Measurements from ENCODE around the gene UTS2.
A peak's percentile ranks its signal among the peaks of the same experiment; 100 is the strongest.

The UTS2 gene, protein sequence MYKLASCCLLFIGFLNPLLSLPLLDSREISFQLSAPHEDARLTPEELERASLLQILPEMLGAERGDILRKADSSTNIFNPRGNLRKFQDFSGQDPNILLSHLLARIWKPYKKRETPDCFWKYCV

DNA sequence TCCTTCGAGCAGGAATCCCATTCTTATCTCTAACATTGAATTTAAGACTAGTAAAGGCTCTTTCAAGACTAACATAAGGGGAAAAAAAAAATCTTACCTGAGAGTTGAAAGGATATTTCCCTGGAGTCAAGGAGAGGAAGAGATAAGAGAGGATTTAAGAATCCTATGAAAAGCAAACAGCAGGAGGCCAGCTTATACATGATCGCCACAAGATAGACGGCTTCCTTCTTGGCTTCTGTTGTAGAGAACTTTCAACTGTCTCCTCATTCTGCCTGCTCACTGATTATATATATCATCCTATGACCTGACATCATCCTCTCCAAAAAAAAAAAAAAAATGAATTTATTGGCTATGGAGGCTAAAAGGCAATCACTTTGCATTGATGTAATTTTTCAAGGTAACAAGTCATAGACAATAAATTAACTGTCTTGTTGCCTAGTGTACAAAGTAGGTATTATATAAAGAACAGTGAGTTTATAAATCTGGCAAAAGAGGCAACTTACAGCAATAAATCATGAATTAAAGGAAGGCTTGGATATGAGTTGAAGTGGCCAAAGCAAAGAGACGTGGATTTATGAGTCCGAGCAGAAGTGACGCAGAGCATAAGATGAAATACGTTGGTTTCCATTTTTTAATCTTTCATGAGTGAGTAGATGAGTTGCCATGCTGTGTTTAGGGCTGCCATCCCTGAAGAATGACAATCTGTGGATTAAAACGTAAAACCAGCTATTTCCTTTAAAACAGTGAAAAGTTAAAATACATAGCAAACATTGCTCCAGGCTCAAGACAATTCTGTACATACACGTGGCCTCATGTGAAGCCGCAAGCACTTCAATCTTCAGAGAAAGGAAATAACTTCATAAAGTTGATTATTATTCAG, at the start of gene UTS2:
Gene UTS2, minus strand, starts transcription at position 262 of the 880 bp plus-strand sequence. Its CDS starts 62 bp downstream, at position 200.
- DNase-seq, result no peak

DNA sequence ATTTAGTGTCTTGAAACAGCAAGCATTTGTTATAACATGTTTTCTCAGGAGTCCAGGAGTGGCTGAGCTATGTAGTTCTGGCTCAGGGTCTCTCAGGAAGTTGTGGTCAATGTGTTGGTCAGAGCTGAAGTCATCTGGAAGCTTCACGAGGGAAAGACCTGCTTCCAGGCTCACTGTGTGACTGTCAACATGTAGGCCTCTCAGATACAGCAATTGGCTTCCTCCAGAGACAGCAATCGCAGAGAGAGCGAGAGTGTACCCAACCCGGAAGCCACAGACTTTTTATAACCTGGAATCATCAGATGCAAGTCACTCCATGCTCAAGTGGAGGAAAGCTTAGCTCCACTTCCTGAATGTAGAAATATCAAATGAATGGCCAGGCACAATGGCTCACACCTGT, 46.9 kb upstream of the UTS2 start:
- DNase-seq, result no peak

DNA sequence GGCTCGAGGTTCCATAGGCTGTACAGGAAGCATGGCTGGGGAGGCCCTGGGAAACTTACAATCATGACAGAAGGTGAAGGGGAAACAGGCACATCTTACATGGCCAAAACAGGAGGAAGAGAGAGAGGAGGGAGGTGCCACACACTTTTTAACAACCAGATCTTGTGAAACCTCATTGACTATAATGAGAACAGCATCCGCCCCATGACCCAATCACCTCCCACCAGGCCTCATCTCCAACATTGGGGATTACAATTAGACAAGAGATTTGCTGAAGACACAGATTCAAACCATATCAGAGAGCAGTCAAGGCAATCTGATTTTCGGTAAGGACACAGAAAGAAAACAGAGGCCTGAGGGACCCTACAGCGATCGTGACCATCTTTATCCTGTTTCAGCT, 46.1 kb upstream of the UTS2 start:
- DNase-seq, result no peak

DNA sequence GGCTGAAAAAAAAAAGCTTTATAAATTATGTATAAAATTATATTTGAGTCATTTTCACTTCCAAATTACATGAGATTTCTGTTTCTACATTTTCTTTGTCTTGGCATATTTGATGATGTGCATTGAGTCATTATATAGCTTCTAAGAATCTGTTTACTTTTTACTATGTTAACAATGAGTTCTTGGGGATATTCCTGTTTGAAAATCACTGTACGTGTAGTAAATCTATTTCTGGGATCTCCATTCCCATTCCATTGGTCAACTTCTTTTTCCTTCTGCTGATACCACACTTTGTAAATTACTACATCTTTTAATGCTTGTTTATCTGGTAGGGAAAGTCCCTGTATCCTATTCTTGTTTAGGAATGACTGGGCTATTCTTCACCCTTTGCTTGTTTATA, 44.1 kb upstream of the UTS2 start:
- no peak for DNase-seq

DNA sequence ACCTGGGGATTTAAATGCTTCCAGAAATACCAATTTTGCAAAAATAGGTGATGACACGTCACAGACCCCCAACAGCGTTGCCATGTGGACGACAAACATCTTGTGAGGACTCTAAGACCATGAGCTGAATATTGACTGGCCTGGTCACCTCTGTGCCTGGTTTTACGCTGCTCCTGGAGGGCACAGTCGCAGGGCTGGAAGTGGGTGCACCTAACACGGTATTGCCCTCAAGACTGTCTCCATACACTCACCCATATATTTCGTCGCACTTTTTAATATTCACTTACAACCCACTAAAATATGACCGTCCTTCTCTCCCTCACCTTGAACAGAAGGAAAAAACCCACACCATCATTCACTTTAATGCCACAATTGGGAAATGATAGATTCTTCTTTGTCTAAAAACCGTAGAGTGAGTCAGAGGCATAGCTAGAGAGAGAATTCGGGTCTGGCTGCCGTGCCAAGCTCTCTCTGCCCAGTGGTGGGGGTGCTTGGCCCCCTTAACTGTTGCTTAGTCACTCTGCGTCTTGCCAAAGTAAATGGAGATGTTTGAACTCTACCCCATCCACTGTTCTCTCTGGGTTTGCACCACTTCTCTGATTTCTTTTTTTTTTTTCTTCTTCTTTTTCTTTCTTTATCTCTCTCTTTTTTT, 40.8 kb upstream of the UTS2 start:
- DNase-seq, result no peak

DNA sequence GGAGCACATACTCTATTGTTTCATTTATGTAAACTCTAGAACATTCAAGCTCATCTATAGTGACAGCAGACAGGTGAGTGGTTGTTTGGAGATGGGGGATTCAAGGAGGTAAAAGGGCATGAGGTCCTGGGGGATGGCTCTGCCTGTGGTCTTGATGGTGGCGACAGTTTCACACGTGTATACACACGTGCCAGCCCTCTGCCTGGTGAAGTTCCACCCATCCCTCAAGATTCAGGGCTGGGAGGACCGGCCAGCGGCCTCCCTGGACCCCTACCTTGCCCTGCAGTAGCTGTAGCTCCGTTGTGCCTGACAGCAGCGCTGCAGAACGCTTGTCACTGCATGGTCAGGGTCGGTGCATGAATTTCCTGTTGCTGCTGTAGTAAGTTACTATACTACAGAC, 38.9 kb upstream of the UTS2 start:
- no peak for DNase-seq

DNA sequence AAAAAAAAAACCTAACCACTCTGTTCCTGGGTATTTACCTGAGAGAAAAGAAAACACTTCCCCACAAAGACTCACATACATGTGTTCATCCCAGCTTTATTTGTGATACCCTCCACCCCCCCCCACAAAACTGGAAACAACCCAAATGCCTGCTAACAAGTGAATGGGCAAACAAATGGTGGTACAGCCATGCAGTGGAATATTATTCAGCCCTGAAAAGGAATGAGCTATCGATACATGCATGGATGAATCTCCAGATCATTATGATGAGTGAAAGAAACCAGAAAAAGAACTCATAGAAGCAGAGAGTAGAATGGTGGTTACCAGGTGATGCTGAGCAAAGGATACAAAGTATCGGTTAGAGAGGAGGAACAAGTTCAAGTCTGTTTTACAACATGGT, 38.0 kb upstream of the UTS2 start:
- no peak for DNase-seq

DNA sequence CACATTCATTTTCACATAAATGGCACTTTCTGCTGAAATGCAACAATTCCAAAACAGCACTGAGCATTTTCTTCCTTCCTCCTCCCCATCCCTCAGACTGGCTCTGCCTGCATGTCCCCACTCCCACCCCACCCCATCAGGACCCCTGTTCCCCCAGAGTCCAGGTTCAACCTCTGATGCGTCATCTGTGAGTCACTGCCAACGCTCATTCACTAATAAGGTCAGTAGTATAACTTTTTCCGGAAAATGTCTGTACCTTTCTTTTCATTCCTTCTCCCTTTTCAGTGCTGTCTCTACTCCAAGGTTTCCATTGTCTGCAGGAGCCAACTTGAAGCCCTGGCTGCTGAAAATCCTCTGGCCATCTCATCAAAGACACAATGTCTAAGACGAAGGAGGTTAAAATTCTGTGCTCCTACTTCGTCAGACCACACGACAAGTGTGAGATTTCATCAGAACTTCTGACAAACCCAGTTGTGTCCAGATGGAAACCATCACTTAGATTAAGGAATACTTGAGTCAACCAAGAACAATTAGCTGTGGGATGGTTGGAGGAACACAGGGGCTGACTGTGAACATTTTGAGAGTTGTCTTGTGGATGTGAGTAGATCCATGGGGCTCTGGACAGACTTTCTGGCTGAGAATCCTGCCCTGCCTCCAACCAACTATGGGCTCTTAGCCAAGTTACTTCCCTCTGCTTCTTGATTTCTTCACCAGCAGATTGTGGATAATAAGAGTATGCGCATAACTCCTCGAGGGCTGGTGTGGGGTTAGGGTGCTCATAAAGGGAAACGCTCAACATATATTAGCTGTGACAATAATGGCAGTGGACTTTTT, 35.6 kb upstream of the UTS2 start:
- DNase-seq, result no peak

DNA sequence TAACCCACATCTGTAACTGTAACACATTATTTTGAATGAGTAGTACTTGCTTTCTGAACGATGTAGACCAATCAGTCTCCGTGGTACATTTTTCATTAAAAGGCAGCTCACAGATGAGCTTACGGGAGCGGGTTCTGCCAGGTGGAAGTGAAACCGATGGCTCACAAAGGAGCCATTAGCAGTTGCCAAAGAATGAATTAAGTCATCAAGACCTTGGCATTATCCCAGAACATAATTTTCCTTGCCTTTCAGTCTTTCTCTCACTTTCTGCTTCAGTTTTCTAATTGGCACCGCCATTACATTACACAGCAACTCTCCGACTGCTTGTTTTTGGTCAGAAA, 33.5 kb upstream of the UTS2 start:
- no peak for DNase-seq

DNA sequence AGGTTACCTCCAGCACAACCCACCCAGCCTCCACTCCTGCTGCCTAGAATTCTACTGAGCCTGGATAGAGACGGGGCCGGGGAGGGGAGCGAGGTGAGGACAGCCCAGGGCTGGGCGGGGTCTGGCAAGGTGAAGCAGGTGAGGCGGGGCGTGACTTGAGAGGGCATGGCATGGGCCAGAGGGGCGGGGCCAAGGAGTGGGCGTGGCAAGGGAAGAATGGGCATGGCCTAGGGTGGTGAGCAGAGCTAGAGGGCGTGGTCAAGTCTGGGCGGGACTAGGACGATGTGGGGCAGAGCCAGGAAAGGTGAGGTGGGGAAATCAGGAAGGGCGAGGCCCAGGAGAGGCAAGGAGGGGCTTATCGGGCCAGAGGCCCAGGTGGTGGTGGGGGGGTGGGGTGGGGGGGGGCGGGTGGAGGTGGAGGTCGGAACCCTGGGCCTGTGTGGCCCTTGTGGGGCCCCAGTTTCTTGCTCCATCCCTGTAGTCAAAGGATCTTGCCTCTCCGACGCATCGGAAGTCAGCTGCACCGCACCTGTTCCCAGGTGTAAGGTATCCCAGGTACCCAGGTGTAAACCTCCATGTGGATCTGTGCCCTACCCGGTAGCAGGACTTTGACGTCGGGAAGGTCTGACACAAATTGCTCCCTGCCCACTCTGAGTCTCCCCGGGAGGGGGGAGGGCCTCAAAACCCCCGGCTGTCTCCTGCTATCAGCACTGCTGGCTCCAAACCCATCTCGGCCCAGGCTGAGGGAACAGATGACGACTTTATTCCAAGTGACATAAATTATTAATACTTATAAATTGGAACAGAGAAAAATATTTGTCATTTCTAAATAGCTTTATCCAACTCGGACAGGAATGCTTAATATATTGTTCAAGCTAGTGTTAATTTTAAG, 32.9 kb upstream of the UTS2 start:
- DNase-seq, result peak; percentile 9

DNA sequence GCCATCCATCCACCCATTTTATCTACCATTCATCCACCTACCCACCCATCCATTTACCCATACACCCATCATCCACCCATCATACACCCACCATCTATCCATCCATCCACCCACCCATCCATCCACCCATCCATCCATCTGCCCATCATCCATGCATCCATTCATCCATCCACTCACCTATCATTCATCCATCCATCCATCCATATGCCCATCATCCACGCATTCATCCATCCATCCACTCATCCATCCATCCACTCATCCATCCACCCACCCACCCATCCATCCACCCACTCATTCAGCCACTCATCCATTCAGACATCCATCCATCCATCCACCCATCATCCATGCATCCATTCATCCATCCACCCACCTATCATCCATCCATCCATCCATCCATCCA, 31.9 kb upstream of the UTS2 start:
- DNase-seq, result no peak

DNA sequence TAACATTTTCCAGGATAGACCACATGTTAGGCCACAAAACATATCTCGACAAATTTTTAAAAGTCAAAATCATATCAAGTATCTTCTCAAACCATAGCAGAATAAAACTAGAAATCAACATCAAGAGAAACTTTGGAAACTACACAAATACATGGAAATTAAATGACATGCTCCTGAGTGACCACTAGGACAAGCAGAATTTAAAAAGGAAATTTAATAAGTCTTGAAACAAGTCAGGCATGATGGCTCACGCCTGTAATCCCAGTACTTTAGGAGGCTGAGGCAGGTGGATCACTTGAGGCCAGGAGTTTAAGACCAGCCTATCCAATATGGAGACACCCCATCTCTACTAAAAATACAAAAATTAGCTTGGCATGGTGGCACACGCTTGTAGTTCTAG, 26.4 kb upstream of the UTS2 start:
- DNase-seq, result no peak

DNA sequence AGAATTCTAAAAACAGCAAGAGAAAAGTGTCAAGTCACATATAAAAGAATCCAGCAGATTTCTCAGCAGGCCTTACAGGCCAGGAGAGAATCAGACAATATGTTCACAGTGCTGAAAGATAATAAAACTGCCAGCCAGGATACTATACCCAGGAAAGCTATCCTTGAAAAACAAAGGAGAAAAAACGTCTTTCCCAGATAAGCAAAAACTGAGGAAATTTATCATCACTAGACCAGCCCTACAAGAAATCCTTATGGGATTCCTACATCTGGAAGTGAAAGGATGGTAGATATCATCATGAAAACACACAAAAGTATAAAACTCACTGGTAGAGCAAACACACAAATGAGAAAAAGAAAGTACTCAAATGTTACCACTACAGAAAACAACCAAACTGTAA, 25.2 kb upstream of the UTS2 start:
- no peak for DNase-seq

DNA sequence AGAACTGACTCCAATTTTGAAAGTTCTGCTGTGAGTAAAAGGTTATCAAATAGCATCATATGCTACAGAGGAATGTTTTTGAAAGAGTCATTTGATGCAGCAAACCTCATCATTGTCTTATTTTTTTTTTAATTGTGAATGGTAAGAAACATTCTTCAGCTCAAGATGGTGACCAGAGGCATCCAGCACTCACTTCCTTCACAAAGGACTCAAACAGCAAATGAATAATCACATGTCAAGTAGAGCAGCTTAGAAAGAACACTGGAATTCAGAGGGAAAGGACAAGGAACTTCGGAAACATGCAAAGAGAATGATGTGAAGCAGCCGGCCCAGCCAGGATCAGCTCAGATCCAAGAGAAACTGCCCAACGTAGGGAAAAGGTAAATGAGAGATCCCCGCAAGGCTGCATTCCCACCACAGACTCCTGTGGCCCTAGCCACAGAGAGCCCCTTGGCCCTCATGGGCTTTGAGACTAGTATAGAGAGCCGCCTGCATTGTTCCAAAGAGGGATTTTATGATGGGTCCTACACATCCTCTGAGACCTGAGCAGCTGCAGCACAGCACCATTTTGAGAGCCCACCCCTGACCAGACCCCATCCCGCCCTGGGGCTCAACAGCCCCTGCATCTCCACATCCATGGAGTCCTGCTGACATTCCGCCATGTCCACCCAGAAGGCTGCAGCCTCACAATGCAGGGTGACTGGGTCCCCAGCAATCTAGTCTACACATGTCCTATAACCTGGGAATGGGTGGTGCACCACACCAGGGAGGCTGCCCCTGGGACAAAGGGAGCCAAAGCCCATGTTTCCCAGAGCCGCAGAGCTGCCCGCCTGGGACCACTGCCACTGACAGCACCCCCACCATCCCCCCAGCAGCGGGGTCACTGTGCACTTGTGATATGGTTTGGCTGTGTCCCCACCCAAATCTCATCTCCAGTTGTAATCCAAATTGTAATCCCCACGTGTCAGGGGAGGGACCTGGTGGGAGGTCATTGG, 21.2 kb upstream of the UTS2 start:
- DNase-seq, result no peak

DNA sequence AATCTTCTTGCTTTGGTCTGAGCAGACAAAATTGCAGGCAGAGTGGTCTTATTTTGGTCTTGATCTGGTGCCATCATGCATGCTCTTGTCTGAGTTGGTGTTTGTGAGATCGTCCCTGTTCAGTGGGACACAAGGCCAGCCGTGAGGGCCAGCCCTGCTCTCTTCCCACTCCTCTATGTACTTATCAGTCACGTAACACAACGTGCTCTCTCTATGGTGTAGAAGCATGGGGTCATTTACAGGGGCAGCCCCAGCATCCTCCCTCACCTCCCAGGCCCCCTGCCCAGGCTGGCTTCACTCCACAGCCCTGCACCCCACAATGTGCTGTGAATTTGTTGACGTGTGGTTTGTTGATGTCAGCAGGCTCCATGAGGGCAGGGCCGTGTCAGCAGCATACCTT, 18.3 kb upstream of the UTS2 start:
- DNase-seq, result no peak

DNA sequence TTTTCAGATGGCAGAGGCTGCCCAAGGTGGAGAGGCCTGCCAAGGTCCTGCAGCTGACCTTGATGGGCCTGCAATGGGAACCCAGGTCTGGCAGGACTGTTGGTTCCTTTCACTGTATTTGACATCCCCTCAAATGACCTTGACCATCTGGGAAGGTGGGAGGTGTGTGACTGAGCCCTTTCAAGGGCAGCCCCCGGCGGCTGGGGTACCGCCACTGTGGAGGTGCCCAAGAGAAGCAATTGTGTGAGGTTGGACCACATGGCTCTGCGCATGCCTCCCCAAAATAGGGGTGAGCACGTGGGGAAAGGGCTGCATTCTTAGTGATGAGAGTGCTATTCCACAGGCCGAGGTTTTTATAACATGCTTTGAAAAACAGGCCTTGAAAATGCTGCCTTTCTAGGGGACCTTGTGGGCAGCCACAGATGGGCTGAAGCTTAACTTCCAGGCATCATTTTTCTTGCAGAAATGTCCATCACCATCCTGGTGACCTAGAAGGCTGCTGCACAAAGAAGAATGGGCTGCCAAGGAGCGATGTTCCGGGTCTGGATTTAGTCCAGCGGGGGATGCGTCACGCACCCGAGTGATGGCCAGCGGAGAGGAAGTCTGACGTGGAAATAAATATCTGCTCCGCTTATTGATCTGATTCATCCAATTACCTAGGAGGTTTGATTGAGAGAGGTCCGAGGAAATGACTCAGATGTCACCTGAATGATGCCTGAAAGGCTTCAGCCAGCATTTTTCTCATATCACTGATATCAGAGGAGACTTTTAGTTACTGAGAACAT, 16.5 kb upstream of the UTS2 start:
- DNase-seq, result no peak

DNA sequence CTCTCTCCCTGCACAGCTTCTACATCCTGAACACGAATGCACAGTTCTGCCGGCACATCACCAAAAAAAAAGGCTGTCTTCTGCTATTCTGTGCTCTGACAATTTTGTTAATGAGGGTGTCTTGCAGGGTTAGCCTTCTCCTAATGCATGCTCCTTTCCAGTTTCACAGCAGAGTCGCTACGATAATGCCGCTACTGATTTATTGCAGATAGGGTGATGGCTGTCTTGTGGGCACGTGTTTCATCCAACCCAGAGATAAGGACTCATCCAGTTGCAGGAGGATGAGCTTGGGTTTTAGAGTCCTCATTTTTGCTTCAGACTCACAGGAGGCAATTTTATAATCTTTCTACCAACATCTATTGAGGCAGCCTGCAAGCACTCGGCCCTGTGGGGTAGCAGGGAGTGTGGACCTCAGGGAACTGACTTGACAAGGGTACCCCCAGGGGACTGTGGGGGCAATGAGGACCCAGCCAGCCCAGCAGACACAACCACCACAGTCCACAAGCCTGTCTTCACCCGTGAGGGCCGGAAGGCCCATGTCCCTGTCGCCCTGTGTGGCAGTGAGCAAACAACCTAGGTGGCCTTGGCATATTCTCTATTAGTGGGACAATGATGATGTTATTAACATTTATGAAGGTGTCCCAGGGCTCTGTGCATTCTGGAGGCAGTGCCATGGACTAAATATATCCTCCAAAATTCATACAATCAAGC, 15.4 kb upstream of the UTS2 start:
- DNase-seq, result no peak

DNA sequence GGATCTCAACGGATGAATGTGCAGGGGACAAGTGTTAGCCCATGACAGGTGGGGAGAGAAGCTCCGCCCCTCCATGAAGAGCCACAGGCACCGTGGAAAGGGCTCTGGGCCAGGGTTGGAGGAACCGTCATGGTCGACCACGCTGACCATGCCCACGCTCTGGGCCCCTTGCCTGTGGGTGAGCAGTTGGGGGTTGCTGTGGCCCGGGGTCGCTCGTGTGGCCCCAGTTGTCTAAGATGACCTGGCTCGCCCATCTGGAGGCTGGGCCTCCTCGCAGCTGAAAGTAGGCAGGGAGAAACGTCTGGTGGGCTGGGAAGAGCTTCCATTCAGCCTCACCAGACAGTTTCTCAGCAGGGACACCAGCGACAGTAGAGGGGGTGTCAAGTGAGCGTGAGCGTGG, 13.1 kb upstream of the UTS2 start:
- DNase-seq, result no peak

DNA sequence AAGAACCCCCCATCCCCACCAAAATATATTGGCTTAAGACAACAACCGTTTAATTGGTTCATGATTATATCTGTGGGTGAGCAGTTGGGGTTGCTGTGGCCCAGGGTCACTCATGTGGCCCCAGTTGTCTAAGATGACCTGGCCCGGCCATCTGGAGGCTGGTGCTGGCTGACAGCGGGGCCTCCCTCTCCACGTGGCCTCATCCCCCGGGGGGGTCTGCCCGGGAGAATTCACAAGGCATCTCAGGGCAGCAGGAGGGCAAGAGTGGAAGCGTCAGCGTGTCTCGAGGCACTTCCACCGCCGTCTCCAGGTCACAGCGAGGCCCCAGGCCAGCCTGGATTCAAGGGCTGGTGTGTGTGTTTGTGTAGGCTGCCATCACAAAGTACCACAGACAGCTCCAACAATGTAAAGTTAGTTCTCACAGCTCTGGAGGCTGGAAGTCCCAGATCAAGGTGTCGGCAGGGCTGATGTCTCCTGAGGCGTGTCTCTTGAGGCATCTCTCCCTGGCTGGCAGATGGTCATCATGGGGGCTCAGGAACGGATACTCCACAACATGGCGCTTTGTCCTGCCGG, 11.0 kb upstream of the UTS2 start:
- DNase-seq, result no peak

All from NCI-H1048 (cell line).